GM21367 (cell line): ENCODE results near the gene PROSER3.

Source experiments
- ATAC-seq: cut with Tn5 transposase; IDR thresholded peaks from one replicate; pipeline ENCODE4 v1.9.1; 2021; ENCODE audit not compliant: unreplicated experiment

PROSER3 gene

GRCh38 chr19:35775298-35776101 is 17.5 kb downstream of the PROSER3 start, which contains the start of gene ARHGAP33:
TSS of gene ARHGAP33 (plus strand) at chr19:35775564. CDS start at chr19:35775659, 95 bp downstream.
- peak; percentile 75 for ATAC-seq

- ATAC-seq: no peak
These were observed 18.3 kb downstream of the PROSER3 start for GRCh38 chr19:35776102-35776788.

- ATAC-seq: no peak
These were observed 19.3 kb downstream of the PROSER3 start for GRCh38 chr19:35777086-35777841.

GRCh38 chr19:35777961-35778360 is 20.0 kb downstream of the PROSER3 start:
- no peak for ATAC-seq

- ATAC-seq: no peak
These were observed 21.1 kb downstream of the PROSER3 start for GRCh38 chr19:35779033-35779432.

GRCh38 chr19:35780058-35780457 is 22.1 kb downstream of the PROSER3 start:
- no peak for ATAC-seq

GRCh38 chr19:35780717-35781116 is 22.7 kb downstream of the PROSER3 start:
- ATAC-seq: no peak

- ATAC-seq: no peak
These were observed 23.7 kb downstream of the PROSER3 start for GRCh38 chr19:35781650-35782049.

GRCh38 chr19:35782589-35782988 is 24.6 kb downstream of the PROSER3 start:
- ATAC-seq: no peak

GRCh38 chr19:35783469-35784434 is 25.8 kb downstream of the PROSER3 start:
- no peak for ATAC-seq

GRCh38 chr19:35784503-35785338 is 26.7 kb downstream of the PROSER3 start:
- ATAC-seq: no peak

GRCh38 chr19:35785339-35785627 is 27.3 kb downstream of the PROSER3 start:
- no peak for ATAC-seq

- no peak for ATAC-seq
These were observed 28.6 kb downstream of the PROSER3 start for GRCh38 chr19:35786299-35787160.

- ATAC-seq: no peak
These were observed 29.3 kb downstream of the PROSER3 start for GRCh38 chr19:35787227-35787799.

GRCh38 chr19:35788205-35788960 is 30.4 kb downstream of the PROSER3 start:
- ATAC-seq: no peak

- no peak for ATAC-seq
These were observed 31.4 kb downstream of the PROSER3 start for GRCh38 chr19:35789195-35789977.
